ENCODE data around the gene LETM1.
"Not testable (repeated sequence)": the region's sequence is repeated elsewhere in the genome, so short reads cannot be mapped to it uniquely, and the experiment has no call there.

The LETM1 gene

DNA sequence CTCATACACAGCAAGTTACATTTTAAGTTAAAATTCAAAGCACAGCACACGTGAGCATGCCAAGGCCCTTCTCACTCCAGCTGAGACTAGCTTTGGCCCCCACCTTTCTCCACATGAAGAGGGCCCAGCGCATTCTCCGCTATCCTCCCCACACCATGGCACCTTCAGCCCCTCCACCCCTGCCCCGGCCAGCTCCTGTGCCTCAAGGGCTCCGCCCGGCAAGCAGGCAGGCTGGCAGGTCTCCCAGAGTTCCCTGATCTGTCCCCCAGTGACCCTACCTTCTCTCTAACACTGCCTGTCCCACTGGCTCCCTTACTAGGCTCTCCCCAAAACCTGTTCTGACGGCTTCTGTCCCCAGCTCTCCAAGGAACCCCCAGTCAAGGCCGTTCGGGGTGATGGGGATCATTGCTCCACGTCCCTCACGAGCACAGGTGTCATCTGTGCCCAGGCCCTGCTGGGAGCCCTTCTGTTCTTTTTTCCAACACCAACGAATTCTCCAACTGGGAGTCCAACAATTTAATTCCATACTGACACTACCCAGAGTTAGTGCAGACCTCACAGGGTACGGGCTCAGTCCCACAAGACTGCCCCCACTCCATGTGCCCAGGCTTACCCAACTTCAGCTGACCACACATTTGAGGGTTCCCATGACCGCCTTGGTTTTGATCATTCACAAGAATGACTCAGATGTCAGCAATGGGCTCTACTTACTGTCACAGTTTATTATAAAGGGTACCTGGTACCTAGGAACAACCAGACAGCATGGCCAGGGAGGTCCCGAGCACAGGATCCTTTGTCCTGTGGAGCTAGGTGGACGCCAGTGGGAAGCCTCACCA lies 4.2 kb downstream of the LETM1 start:
- no peak for DNase-seq (ENCODE audit: low read depth)

- no peak for DNase-seq (ENCODE audit: low read depth)
These were observed 4.8 kb downstream of the LETM1 start for GRCh38 chr4:1851160-1851559.

- DNase-seq (ENCODE audit: low read depth) = no peak
These were observed 5.7 kb downstream of the LETM1 start for GRCh38 chr4:1850276-1850675.

DNA sequence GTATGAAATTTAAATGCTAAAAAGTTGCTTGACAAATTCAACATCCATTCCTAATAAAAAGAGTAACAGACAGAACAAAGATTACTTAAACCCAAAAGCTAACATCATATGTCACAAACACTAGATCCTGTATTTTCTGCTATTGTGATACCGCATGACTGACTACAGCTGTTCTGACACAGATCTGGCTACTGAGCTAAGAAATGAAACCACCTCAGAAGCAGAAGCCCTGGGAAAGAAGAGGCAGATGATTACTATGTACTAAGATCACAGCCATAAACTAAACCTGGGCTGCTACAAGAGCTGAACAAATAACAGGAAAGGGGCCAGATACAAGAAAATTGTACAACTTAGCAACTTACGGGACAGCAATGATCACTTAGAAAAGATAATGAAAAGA lies 9.4 kb downstream of the LETM1 start:
- DNase-seq (ENCODE audit: low read depth) = no peak

GRCh38 chr4:1844618-1845017 lies 11.3 kb downstream of the LETM1 start:
- not testable (repeated sequence) for DNase-seq (ENCODE audit: low read depth)

DNA sequence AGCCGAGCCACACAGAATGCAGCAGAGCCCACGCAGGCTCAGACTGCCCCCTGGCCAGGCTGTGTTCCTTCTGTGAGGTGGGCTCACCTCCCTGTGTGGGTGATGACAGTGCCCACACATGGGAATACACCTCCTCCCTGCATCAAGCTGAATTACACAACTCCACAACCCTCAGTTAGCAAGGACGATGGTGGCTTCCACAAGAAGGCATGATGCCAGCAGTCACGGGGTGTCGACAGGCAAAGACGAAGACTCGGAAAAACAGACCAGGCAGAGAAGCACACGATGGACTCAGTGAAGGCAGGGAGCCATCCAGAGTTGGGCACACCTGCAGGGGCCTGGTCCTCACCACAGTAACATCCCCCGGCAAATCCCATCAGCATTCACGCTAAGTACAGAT lies 12.1 kb downstream of the LETM1 start:
- DNase-seq (ENCODE audit: low read depth) = no peak

DNA sequence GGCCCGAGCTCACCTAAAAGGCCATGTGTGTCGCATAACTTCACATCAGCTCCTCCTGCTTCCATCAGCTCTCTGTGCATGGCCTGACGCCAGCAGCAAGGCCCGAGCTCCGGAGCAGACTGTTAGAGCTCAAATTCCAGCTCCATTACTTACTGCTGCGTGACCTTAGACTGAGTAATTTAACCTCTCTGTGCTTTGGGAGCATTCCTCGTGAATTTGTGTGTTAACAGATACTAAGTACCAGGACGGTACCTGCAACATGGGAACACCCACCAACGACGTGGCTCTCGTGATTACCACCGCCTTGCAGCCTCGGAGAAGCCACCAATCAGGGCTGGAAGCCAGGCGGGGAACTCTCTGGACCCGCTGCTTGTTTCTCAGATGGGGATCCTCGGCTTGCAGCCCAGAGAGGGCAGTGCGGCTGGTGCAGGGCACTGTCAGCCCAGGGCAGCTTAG lies 12.9 kb downstream of the LETM1 start:
- DNase-seq (ENCODE audit: low read depth) = peak; percentile 65

GRCh38 chr4:1842339-1842895 lies 13.5 kb downstream of the LETM1 start:
- DNase-seq (ENCODE audit: low read depth) = no peak

DNA sequence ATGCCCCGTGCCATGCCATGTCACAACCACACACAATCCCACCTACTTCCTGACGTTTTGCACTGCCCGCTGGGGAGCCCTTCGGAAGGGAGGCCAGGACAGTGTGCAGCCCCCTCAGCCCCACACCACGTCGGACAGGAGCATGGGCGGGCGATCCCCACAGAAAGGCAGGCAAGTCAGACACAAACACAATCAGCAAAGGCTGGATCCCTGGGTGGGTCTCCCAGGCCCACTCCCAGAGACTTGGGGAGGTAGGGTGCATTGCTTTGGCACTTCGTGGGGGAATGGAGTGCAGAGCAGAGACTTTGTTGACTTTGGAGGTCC lies 14.1 kb downstream of the LETM1 start:
- no peak for DNase-seq (ENCODE audit: low read depth)

- no peak for DNase-seq (ENCODE audit: low read depth)
These were observed 14.6 kb downstream of the LETM1 start for GRCh38 chr4:1841201-1841886.

DNA sequence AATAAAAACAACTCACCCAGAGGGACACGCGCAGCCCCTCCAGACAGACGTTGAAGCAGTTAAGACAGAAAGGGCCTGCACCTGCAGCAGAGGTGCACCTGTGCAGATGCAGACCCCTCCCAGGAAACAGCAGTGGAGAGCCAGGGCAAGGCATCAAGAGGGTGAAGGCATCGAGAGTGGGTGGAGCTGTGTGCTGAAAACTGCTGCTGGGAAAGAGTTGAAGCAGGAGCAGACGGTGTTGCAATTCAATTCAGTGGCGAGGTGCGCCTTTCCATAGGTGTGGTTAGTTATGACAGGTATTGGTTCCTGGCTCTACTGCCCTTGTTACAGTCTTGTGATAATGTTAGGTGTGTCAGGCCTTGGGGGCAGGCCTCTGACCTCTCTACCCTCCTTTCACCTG lies 16.7 kb downstream of the LETM1 start:
- no peak for DNase-seq (ENCODE audit: low read depth)

GRCh38 chr4:1837069-1837468 lies 18.9 kb downstream of the LETM1 start:
- DNase-seq (ENCODE audit: low read depth) = no peak

DNA sequence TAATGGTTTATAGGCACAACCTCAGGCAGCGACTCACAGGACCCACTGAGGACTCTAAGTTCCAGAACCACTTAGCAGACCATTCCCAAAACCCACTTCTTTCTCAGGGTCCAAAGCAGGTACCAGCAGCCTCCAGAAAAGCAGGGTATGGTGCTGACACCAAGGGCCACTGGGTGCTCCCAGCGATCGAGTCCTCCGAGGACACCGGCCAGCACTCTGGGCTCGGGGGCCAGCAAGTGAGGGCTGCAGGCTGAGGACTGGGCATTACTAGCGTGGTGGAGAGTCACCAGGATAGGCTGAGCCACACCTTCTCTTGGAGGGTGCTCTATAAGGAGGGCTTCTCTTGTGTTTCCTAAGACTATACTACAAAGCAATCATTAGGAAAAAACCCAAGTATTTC lies 19.3 kb downstream of the LETM1 start:
- DNase-seq (ENCODE audit: low read depth) = no peak

- not testable (repeated sequence) for DNase-seq (ENCODE audit: low read depth)
These were observed 20.1 kb downstream of the LETM1 start for GRCh38 chr4:1835836-1836235.

DNA sequence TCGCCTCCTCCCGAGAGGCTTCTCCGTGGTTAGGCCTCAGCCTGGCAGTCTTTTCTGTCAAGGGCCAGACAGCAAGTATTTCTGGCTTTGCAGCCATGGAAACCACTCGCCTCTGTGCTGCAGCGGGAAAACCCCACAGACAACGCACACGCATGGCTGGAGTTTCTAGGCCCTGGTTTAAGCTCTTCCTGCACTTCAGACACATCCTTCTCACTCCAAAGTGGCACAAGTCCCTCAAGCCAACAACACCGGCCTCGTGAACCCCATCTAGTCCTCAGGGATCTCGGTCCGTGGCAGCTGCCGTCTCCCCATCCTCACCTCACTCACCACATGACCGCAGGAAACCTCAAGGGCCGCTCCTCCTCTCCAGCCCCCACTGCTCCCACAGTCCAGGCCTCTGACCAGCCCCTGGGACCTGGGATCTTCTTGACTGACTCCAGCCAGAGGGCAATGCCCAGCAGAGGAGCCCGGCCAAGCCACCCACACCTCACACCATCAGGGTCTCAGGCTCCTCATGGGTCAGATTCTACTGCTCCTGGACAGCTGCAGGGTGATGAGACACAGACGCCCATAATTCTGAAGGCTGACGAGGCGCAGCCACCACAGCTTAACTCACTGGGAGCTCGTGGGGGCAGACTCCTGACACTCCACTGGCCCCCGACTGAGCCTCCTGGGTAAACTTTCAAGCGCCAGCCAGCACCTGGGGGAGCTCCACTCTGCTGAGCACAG lies 21.7 kb downstream of the LETM1 start:
- DNase-seq (ENCODE audit: low read depth) = no peak

DNA sequence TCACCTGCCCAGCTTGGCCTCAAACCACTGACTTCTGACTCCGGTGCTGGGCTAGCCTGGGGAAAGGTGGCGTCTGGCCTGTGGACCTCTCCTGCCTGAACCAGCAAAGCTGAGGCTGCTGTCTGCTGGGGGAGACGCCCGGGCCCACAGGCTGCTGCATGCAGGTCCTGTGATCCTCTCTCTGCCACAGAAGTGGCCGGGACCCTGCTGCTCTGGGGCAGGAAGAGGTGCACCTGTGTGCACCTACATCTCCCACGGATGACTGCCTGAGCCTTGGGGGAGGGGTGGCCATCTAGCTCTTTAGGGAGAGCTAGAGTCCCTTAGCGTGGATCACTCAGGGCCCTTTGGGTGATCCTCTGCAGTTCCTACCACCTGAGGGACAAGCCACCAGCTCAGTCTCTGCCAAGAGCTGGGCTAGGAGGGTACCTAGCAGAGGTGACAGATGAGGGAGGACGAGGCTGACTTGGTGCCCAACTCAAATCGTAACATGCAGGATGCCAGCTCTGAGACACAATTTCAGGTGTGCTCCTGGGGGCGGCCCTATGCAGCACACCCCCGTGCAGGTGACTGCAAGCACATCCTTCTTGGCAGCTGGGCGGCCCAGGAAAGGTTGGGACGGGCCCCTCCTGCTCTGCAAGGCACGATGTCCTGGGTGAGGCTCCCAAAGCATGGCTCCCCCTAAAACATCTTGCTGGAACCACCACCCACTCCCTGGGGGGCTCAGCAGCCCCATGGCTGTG lies 22.5 kb downstream of the LETM1 start:
- DNase-seq (ENCODE audit: low read depth) = no peak

- DNase-seq (ENCODE audit: low read depth) = no peak
These were observed 23.3 kb downstream of the LETM1 start for GRCh38 chr4:1832690-1833089.

GRCh38 chr4:1831331-1831730 lies 24.6 kb downstream of the LETM1 start:
- no peak for DNase-seq (ENCODE audit: low read depth)

DNA sequence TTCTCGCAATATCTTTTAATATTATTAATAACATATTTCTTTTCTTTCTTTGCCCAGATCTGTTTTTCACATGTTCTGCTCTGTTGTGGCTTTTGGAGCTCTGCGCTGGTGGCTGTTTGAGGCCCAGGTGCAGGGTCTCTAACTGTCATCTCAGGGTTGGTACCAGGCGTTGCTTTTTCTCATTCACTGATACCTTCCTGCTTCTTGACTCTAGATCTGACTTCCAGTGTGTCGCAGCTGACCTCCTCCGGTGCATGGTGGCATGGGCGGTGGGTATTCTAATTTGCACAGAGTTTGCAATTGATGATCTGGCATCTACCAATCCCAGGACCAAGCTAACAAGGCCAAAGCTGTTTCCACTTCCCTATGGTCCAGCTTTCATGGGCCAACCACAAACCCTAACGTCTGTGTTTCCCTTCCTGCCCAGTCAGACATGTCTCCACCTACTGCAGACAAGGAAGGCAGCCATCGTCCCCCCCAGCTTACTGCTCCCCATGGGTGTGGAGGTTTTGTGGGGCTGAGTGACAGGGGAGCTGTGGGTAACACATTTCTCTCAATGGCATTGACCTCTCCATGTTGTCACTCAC lies 25.2 kb downstream of the LETM1 start:
- no peak for DNase-seq (ENCODE audit: low read depth)

DNA sequence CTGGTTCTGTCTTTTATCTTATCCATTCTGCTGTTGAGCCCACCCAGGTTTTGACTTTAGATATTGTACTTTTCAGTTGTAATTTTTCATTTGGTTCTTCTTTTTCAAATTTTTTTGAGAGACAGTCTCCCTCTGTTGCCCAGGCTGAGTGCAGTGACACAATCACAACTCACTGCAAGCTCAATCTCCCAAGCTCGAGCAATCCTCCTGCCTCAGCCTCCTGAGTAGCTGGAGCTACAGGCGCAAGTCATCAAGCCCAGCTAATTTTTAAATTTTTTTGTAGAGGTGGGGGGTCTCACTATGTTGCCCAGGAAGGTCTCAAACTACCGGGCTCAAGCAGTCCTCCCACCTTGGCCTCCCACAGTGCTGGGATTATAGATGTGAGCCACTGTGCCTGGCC lies 25.7 kb downstream of the LETM1 start:
- DNase-seq (ENCODE audit: low read depth) = no peak

- DNase-seq (ENCODE audit: low read depth) = no peak
These were observed 29.2 kb downstream of the LETM1 start for GRCh38 chr4:1826531-1827350.
